T-helper 2 cell treated with Interferon-gamma antibody and Interleukin-4, amounts not matched to agents 5 μg/mL and 100 μg/mL, for 36 hours (primary cell): ENCODE results near the gene DOCK3.
"Not testable (repeated sequence)": the region's sequence is repeated elsewhere in the genome, so short reads cannot be mapped to it uniquely, and the experiment has no call there.

Experiments
- DNase-seq: peaks from one replicate; pipeline ENCODE4 v3.0.0; 2021; ENCODE audit warnings: low spot score
- H3K27ac Mint-ChIP-seq: one replicate; pipeline ENCODE4 v1.8.0; 2021; ENCODE audit warnings: mild to moderate bottlenecking, mixed read lengths
- H3K27me3 Mint-ChIP-seq: one replicate; pipeline ENCODE4 v1.8.0; 2021; ENCODE audit warnings: low read depth, mixed read lengths
- H3K36me3 Mint-ChIP-seq: one replicate; pipeline ENCODE4 v1.8.0; 2021; ENCODE audit warnings: low read depth, mixed read lengths
- H3K4me1 Mint-ChIP-seq: one replicate; pipeline ENCODE4 v1.8.0; 2021; ENCODE audit warnings: low read depth, mixed read lengths
- H3K4me3 Mint-ChIP-seq: one replicate; pipeline ENCODE4 v1.8.0; 2022; ENCODE audit warnings: mild to moderate bottlenecking, moderate library complexity, mixed read lengths
- H3K9me3 Mint-ChIP-seq: one replicate; pipeline ENCODE4 v1.8.0; 2021; ENCODE audit warnings: mixed read lengths

Gene DOCK3

GRCh38 chr3:51282931-51283330 is 608.2 kb downstream of the DOCK3 start:
- peaks cover 9% of the 10 kb centered on the region for H3K9me3 Mint-ChIP-seq
- no peak overlapping the region for H3K4me3 Mint-ChIP-seq
- H3K36me3 Mint-ChIP-seq = no peaks in the 10 kb centered on the region
- no peaks in the 10 kb centered on the region for H3K27me3 Mint-ChIP-seq
- DNase-seq = no peak
- H3K4me1 Mint-ChIP-seq = no peaks in the 10 kb centered on the region
- H3K27ac Mint-ChIP-seq = no peak overlapping the region

- Mint-ChIP-seq H3K9me3 (peaks cover 9% of the 10 kb centered on the region), H3K27ac (no peak overlapping the region), H3K27me3 (no peaks in the 10 kb centered on the region), H3K36me3 (no peaks in the 10 kb centered on the region), H3K4me1 (no peaks in the 10 kb centered on the region), H3K4me3 (no peak overlapping the region)
- DNase-seq = no peak
Measured at GRCh38 chr3:51283421-51283820, 608.7 kb downstream of the DOCK3 start.

DNA sequence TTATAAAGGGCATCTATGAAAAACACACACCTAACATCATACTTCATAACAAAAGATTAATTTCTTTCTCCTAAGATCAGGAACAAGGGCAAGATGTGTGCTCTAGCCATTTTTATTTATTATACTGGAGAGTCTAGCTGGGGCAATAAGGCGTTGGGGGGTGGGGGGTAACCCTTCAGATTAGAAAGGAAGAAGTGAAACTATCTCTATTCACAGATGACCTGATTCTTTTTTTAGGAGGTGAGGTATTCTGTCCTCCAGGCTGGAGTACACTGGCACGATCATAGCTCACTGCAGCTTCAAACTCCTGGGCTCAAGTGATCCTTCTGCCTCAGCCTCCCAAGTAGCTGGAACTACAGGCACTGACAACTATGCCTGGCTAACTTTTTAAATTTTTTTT is 620.9 kb downstream of the DOCK3 start:
- Mint-ChIP-seq H3K4me3 (no peak overlapping the region), H3K36me3 (no peaks in the 10 kb centered on the region), H3K27me3 (no peaks in the 10 kb centered on the region), H3K27ac (no peak overlapping the region), H3K9me3 (peaks cover 12% of the 10 kb centered on the region), H3K4me1 (no peaks in the 10 kb centered on the region)
- DNase-seq = no peak

GRCh38 chr3:51297333-51297732 is 622.6 kb downstream of the DOCK3 start:
- Mint-ChIP-seq H3K9me3 (peaks cover 5% of the 10 kb centered on the region), H3K36me3 (no peaks in the 10 kb centered on the region), H3K4me1 (no peaks in the 10 kb centered on the region), H3K27me3 (peaks cover 2% of the 10 kb centered on the region), H3K27ac (no peak overlapping the region), H3K4me3 (no peak overlapping the region)
- DNase-seq = no peak

DNA sequence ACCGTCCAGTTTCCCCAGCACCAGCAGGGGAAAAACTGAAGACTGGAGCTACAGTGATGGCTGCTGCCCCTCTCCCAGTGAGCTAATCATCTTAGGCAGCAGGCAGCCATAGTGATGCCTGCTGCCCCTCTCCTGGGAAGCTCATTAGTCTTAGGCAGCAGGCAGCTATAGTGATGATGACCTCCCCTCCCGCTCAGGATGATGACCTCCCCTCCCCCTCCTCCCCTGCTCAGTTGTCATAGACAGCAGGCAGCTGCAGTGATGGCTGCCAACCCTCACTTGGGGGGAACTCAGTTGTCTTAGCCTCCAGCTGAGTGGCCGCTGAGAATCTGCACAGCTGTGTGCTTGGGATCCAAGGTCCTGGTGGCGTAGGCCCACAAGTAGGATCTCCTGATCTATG is 629.5 kb downstream of the DOCK3 start:
- Mint-ChIP-seq H3K36me3 (no peaks in the 10 kb centered on the region), H3K27me3 (peaks cover 2% of the 10 kb centered on the region), H3K4me3 (no peak overlapping the region), H3K9me3 (peaks cover 5% of the 10 kb centered on the region), H3K4me1 (no peaks in the 10 kb centered on the region), H3K27ac (no peak overlapping the region)
- no peak for DNase-seq

GRCh38 chr3:51306093-51306492 is 631.4 kb downstream of the DOCK3 start:
- Mint-ChIP-seq H3K27me3 (peaks cover under 1% of the 10 kb centered on the region), H3K4me3 (no peak overlapping the region), H3K27ac (no peak overlapping the region), H3K9me3 (peaks cover 5% of the 10 kb centered on the region), H3K36me3 (no peaks in the 10 kb centered on the region), H3K4me1 (no peaks in the 10 kb centered on the region)
- DNase-seq = no peak

DNA sequence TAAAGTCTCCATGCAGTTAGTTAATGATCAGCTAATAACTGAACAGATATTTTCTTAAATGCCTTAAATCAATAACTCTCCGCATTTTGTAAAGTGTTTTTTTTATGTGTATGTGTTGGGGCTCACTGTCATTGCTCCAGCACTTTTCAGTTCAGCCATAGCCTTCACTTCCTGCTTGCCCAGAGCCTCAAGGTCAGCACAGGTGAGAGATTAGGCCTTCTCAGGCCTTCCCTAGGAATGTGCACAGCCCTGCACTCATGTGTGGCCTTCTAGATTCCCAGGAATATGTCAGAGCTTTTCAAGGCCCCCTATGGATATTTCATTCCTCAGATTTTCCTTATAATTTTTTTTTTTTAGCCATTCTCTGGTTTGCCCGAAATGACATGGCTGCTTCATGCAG is 632.7 kb downstream of the DOCK3 start:
- DNase-seq = no peak
- Mint-ChIP-seq H3K9me3 (no peaks in the 10 kb centered on the region), H3K27me3 (no peaks in the 10 kb centered on the region), H3K27ac (no peak overlapping the region), H3K4me3 (no peak overlapping the region), H3K36me3 (no peaks in the 10 kb centered on the region), H3K4me1 (no peaks in the 10 kb centered on the region)

DNA sequence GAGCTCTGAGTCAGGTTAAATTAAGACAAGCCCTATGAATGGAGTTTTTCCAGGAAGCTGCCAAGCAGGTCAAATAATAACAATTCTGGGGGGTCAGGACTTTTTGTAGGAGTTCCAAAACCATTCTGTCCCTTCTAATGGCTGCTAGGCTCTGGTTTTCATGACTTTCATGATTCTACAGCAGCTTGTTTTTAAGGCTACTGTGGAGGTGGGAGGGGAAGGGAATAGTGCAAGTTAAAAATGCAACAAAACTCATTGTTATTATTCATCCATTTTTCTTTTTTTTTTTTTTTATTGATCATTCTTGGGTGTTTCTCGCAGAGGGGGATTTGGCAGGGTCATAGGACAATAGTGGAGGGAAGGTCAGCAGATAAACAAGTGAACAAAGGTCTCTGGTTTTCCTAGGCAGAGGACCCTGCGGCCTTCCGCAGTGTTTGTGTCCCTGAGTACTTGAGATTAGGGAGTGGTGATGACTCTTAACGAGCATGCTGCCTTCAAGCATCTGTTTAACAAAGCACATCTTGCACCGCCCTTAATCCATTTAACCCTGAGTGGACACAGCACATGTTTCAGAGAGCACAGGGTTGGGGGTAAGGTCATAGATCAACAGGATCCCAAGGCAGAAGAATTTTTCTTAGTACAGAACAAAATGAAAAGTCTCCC is 633.3 kb downstream of the DOCK3 start:
- H3K36me3 Mint-ChIP-seq, H3K27ac Mint-ChIP-seq, H3K9me3 Mint-ChIP-seq, H3K27me3 Mint-ChIP-seq, H3K4me1 Mint-ChIP-seq, H3K4me3 Mint-ChIP-seq, DNase-seq: not testable (repeated sequence)

DNA sequence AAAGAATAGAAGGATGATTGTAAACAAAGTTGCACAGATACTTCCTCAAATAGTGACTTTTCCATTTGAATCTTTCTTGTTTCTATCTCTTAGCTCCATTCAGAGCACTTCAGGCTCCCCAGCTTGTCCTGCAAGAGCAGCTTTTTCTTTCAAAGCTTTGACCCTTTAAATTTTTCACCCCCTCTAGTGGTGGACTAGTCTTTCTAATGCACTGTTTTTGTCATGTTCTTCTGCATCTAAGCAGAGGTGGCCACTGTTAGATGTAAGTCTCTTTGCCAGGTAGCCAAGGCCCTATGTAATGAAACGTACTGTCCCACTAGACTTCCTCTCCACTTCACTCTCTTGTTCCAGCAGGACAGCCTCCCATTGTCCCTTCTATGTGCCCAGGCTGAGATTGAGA is 636.3 kb downstream of the DOCK3 start:
- no peak overlapping the region for H3K27ac Mint-ChIP-seq
- H3K27me3 Mint-ChIP-seq = no peaks in the 10 kb centered on the region
- H3K9me3 Mint-ChIP-seq = no peaks in the 10 kb centered on the region
- no peaks in the 10 kb centered on the region for H3K4me1 Mint-ChIP-seq
- no peak overlapping the region for H3K4me3 Mint-ChIP-seq
- DNase-seq = no peak
- H3K36me3 Mint-ChIP-seq = no peaks in the 10 kb centered on the region

DNA sequence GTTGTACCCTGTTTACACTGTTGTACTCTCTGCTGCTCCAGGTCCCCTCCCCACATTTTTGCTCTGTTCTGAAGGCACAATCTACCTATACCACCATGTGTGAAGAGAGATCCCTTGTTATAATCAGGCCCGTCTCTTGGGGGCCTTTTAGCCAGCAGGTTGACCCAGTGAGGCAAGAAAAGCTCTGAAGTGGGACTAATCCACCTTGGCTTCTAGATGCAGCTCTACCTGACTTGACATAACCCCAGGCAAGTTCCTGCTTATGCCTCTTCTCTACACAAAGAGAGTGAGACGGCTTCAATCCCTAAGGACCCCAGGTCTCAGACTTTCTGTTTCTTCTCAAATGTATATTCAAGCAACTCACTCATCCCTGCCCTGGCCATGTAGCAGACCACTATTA is 653.5 kb downstream of the DOCK3 start:
- no peak for DNase-seq
- Mint-ChIP-seq H3K4me1 (no peaks in the 10 kb centered on the region), H3K9me3 (no peaks in the 10 kb centered on the region), H3K27me3 (peaks cover 4% of the 10 kb centered on the region), H3K36me3 (no peaks in the 10 kb centered on the region), H3K27ac (no peak overlapping the region), H3K4me3 (no peak overlapping the region)

DNA sequence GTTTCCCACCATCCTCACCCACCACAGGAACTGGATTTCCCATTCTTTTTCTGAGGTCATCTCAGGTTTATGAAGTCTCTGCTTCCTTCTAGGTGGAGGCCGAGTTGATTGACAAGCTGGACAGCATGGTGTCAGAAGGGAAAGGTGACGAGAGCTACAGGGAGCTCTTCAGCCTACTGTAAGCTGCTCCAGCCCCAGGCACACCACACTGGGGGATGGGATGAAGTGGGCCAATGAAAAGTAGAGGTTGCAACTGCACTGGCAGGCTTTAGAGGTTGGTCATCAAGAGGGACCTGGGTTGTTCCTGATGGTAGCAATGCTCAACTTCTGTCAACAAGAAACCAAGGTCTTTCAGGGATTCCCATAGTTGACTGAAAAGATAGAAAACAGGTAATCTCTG is 655.3 kb downstream of the DOCK3 start:
- H3K27ac Mint-ChIP-seq = no peak overlapping the region
- H3K4me1 Mint-ChIP-seq = no peaks in the 10 kb centered on the region
- H3K27me3 Mint-ChIP-seq = no peaks in the 10 kb centered on the region
- H3K4me3 Mint-ChIP-seq = no peak overlapping the region
- no peak for DNase-seq
- H3K36me3 Mint-ChIP-seq = no peaks in the 10 kb centered on the region
- H3K9me3 Mint-ChIP-seq = no peaks in the 10 kb centered on the region

DNA sequence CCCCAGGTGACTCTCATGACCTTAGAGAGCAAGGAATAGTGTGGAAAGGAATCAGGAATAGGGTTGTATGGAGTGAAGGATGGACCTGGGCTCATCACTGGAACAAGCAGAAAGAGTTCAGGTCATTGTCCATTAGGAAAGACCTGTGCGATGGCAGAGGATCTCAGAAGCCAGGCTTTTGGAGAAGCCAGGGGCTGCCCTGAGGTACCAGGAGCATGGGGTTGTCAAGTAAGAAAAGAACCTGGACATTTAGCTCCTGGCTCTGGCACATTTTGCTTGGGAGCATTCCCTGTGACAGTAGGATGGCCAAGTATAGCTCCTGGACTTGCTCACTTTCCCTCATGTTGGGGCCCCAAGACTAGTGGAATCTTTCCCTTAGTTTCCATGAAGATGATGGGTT is 657.4 kb downstream of the DOCK3 start:
- H3K4me1 Mint-ChIP-seq = no peaks in the 10 kb centered on the region
- H3K9me3 Mint-ChIP-seq = no peaks in the 10 kb centered on the region

GRCh38 chr3:51333021-51333420 is 658.3 kb downstream of the DOCK3 start:
- Mint-ChIP-seq H3K27me3 (no peaks in the 10 kb centered on the region), H3K4me1 (no peaks in the 10 kb centered on the region)

More for the DNA sequence above, 657.4 kb downstream of the DOCK3 start:
- H3K27me3 Mint-ChIP-seq = no peaks in the 10 kb centered on the region
- H3K36me3 Mint-ChIP-seq = no peaks in the 10 kb centered on the region
- DNase-seq = no peak
- no peak overlapping the region for H3K4me3 Mint-ChIP-seq
- no peak overlapping the region for H3K27ac Mint-ChIP-seq

DNA sequence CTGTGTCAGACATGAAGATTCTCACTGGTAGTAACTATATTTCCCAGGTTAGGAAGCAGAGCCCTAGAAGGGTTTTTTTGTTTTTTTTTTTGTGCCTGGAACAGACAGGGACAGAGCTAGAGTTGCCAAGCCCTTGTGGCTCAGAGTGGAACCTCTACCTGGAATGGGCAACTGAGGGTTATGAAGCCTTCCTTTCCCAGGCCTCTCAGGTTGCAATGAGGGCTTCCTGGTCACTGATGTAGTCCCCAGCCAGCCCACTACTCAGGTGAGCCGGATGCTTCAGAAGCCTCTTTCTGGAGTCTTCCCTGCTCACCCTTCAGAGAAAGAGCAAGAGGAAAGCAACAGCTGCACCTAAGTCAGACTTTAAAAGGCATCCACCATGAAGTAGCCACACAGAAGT is 661.5 kb downstream of the DOCK3 start:
- Mint-ChIP-seq H3K9me3 (no peaks in the 10 kb centered on the region), H3K27ac (no peak overlapping the region), H3K4me3 (no peak overlapping the region), H3K36me3 (no peaks in the 10 kb centered on the region), H3K27me3 (no peaks in the 10 kb centered on the region), H3K4me1 (no peaks in the 10 kb centered on the region)
- no peak for DNase-seq

More at GRCh38 chr3:51333021-51333420, 658.3 kb downstream of the DOCK3 start:
- H3K27ac Mint-ChIP-seq = no peak overlapping the region
- H3K36me3 Mint-ChIP-seq = no peaks in the 10 kb centered on the region
- no peak for DNase-seq
- H3K4me3 Mint-ChIP-seq = no peak overlapping the region
- H3K9me3 Mint-ChIP-seq = no peaks in the 10 kb centered on the region

- no peak overlapping the region for H3K4me3 Mint-ChIP-seq
- H3K36me3 Mint-ChIP-seq = no peaks in the 10 kb centered on the region
- no peak for DNase-seq
- no peaks in the 10 kb centered on the region for H3K27me3 Mint-ChIP-seq
- no peaks in the 10 kb centered on the region for H3K4me1 Mint-ChIP-seq
- H3K27ac Mint-ChIP-seq = no peak overlapping the region
- H3K9me3 Mint-ChIP-seq = no peaks in the 10 kb centered on the region
Measured at GRCh38 chr3:51337666-51338065, 662.9 kb downstream of the DOCK3 start.
